VCaP (cell line): ENCODE results near the gene KRT26.
"Not testable (repeated sequence)": the region's sequence is repeated elsewhere in the genome, so short reads cannot be mapped to it uniquely, and the experiment has no call there.

Experiments
- H3K27ac ChIP-seq: fragments of 450-650 bp; 2 replicates; pipeline ENCODE4 v1.5.1; 2017
- TF ChIP-seq, protein P1 (sequence below): fragments of 450-650 bp; conservative IDR thresholded peaks from 2 replicates; pipeline ENCODE4 v1.5.1; 2017; ENCODE audit warnings: mild to moderate bottlenecking, moderate library complexity

The KRT26 gene

DNA sequence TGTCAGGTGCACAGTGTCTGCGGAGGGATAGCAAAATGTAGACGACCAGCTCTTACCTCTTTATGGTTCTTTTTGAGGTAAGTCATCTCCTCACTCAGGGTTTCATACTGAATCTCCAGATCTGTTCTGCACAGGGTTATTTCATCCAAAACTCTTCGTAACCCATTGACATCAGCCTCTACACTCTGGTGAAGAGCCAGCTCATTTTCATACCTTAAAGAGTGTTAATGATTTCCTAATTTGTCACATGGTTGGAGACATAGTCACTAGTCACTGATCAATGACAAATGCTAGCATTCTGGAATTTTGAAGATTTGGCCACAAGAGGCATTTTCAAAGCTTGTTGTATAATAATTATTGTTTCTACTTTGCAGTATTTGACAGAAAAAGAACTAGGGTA lies 18.2 kb downstream of the KRT26 start:
- TF ChIP-seq, protein P1, sequence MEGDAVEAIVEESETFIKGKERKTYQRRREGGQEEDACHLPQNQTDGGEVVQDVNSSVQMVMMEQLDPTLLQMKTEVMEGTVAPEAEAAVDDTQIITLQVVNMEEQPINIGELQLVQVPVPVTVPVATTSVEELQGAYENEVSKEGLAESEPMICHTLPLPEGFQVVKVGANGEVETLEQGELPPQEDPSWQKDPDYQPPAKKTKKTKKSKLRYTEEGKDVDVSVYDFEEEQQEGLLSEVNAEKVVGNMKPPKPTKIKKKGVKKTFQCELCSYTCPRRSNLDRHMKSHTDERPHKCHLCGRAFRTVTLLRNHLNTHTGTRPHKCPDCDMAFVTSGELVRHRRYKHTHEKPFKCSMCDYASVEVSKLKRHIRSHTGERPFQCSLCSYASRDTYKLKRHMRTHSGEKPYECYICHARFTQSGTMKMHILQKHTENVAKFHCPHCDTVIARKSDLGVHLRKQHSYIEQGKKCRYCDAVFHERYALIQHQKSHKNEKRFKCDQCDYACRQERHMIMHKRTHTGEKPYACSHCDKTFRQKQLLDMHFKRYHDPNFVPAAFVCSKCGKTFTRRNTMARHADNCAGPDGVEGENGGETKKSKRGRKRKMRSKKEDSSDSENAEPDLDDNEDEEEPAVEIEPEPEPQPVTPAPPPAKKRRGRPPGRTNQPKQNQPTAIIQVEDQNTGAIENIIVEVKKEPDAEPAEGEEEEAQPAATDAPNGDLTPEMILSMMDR: no peak
- no peak overlapping the region for H3K27ac ChIP-seq

DNA sequence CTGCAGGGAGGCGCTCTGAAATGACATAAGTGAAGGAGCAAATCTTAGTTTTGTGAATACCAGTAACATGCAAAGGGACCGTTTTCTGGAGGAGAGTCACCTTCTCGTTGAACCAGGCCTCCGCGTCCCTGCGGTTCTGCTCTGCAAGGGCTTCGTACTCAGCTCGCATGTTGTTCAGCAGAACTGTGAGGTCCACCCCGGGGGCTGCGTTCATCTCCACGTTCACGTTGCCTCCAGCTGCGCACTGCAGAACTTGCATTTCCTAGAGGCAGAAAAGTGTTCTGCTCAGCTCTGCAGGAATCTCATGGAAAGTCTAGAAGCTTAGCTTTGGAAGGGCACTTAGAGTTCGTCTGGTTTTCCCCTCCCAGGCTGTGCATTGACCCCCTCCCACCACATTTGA lies 20.9 kb downstream of the KRT26 start:
- TF ChIP-seq, protein P1: no peak
- no peak overlapping the region for H3K27ac ChIP-seq

DNA sequence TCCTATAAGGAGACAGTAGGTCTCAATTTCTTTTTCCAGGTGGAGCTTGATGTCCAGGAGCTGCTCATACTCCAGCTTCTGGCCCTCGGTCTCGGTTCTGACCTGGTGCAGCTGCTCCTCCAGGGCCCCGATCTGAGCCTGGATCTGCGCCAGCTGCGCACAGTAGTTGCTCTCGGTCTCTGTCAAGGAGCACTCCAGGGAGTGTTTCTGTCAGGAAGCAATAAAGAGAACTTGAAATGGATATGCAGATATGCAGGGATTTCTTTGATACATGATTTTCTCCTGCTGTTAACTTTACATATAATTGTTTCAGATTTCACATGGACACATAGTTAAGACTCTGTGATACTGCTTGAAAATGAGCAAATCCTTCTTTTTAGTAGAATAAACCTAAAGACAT lies 21.6 kb downstream of the KRT26 start:
- TF ChIP-seq, protein P1: no peak
- no peak overlapping the region for H3K27ac ChIP-seq

DNA sequence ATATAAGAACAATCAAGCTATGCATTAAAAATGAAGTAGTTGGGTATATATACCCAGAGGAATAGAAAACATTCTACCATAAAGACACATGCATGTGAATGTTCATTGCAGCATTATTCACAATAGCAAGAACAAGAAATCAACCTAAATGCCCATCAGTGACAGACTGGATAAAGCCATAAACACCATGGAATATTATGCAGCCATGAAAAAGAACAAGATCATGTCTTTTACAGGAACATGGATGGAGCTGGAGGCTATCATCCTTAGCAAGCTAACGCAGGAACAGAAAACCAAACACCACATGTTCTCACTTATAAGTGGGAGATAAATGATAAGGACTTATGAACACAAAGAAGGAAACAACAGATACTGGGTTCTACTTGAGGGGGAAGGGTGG lies 23.3 kb downstream of the KRT26 start:
- not testable (repeated sequence) for H3K27ac ChIP-seq

DNA sequence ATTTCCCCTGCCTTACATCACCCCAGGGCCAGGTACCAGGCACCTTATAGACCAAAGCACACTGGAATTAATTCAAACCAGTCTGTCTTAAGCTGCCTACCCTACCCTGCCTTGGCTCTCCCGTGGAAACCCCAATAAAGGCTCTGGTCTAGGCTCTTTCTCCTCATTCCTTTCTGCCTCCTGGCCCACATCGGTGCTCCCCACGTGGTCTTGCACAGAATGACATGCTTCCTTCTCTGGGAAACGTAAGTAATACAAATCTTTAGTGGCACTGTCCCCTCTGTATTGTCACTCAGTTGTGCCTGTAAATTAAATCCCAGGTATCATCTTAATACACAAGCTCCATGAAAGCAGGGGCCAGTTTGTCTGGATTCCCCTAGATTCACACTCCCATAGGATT lies 33.4 kb downstream of the KRT26 start:
- TF ChIP-seq, protein P1: no peak
- no peak overlapping the region for H3K27ac ChIP-seq

DNA sequence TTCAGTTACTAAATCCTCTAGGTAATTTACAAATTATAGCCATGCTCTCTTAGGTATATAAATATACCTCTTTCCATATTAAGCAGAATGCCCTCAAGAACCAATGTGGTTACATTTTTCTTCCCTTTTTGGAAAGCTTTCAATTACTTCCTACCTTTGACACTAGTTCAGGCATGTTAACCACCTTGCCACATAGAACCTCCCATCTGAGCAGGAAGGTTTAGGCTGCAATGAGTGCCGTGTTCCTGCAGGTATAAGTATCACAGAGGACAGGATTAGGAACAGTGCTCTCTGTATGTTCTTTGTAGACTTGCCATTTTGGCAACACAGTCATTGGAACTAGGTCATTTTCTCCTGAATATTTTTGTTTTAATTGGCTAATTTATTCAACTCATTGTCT lies 37.0 kb downstream of the KRT26 start:
- TF ChIP-seq, protein P1: no peak
- H3K27ac ChIP-seq: no peak overlapping the region

DNA sequence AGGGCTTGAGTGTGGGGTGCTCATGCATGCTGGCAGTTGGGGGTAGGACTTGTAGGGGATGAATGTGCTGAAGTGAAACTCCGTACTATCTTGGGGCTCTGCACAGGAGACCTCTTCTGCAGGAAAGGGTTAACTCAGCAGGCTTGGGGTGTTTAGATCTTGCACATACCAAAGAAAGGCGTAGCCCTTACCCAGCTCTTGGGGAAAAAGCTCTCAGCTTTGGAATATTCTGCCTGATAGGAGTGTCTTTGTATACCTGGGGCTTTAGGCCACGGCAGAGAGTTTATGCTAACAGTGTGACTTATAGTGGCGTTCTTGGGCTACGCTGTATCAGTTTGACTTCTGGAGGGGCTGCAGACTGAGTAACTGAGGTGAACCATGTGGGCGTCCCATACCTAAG lies 38.0 kb downstream of the KRT26 start:
- TF ChIP-seq, protein P1: no peak
- H3K27ac ChIP-seq: no peak overlapping the region

DNA sequence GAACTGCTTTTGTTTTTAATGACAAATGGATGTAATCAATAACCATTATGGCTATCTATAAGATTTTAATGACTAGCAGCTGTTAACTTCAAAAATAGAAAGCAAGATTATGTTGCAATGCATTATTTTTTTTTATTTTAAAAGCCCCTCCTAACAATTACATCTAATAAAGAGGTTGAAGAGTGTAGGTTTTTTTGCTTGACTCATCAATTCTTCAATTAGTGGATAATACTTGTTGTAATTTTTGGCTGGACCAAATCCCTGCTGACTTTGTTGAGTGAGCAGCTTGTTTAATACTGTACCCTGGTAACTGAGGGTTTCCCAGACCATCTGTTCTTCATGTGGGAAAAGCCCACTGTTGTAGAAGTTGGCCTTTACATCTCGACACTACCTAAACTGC lies 41.0 kb downstream of the KRT26 start:
- no peak overlapping the region for H3K27ac ChIP-seq
- TF ChIP-seq, protein P1: no peak
